GM18499 (cell line): ENCODE results near the gene RETNLB.

Source experiments
- ATAC-seq: cut with Tn5 transposase; IDR thresholded peaks from one replicate; pipeline ENCODE4 v1.9.1; 2021; ENCODE audit warnings: moderate number of reproducible peaks; ENCODE audit not compliant: insufficient read depth, unreplicated experiment

RETNLB gene

GRCh38 chr3:108757404-108757982, at the start of gene RETNLB:
Gene RETNLB, minus strand, starts transcription at chr3:108757410. Its CDS starts 225 bp downstream, at chr3:108757185.
- no peak for ATAC-seq

- peak; percentile 60 for ATAC-seq
Observed at GRCh38 chr3:108806316-108806715, 49.1 kb upstream of the RETNLB start.

GRCh38 chr3:108804966-108805365, 47.8 kb upstream of the RETNLB start:
- ATAC-seq: no peak

- ATAC-seq: no peak
Observed at GRCh38 chr3:108804437-108804836, 47.2 kb upstream of the RETNLB start.

GRCh38 chr3:108791473-108791872, 34.3 kb upstream of the RETNLB start:
- no peak for ATAC-seq

GRCh38 chr3:108780235-108780634, 23.0 kb upstream of the RETNLB start:
- no peak for ATAC-seq

- no peak for ATAC-seq
Observed at GRCh38 chr3:108779496-108779895, 22.3 kb upstream of the RETNLB start.

- no peak for ATAC-seq
Observed at GRCh38 chr3:108775649-108776048, 18.4 kb upstream of the RETNLB start.

GRCh38 chr3:108767253-108767652, 10.0 kb upstream of the RETNLB start:
- ATAC-seq: no peak

- ATAC-seq: no peak
Observed at GRCh38 chr3:108755686-108756085, 1.5 kb downstream of the RETNLB start.

- no peak for ATAC-seq
Observed at GRCh38 chr3:108744762-108745161, 12.4 kb downstream of the RETNLB start.

- ATAC-seq: no peak
Observed at GRCh38 chr3:108742929-108743328, 14.3 kb downstream of the RETNLB start.

GRCh38 chr3:108736821-108737220, 20.4 kb downstream of the RETNLB start:
- ATAC-seq: no peak

- no peak for ATAC-seq
Observed at GRCh38 chr3:108728934-108729333, 28.3 kb downstream of the RETNLB start.

GRCh38 chr3:108728105-108728504, 29.1 kb downstream of the RETNLB start:
- ATAC-seq: no peak

- no peak for ATAC-seq
Observed at GRCh38 chr3:108724101-108724500, 33.1 kb downstream of the RETNLB start.

GRCh38 chr3:108722724-108723123, 34.5 kb downstream of the RETNLB start:
- no peak for ATAC-seq

- ATAC-seq: no peak
Observed at GRCh38 chr3:108719178-108719806, 37.9 kb downstream of the RETNLB start.

GRCh38 chr3:108718454-108718853, 38.8 kb downstream of the RETNLB start:
- no peak for ATAC-seq

GRCh38 chr3:108713816-108714215, 43.4 kb downstream of the RETNLB start:
- no peak for ATAC-seq

GRCh38 chr3:108713009-108713516, 44.1 kb downstream of the RETNLB start:
- ATAC-seq: no peak
